ENCODE measurements around the gene CYSRT1.

- TF ChIP-seq POLR2A (IDR thresholded peaks at IDR 0.05) = no peak
- no peak for TF ChIP-seq CTCF (IDR thresholded peaks at IDR 0.05)
Observed at GRCh38 chr9:137212520-137212919, 12.5 kb upstream of the CYSRT1 start.
